ENCODE results near the gene TTLL11.

The TTLL11 gene, protein sequence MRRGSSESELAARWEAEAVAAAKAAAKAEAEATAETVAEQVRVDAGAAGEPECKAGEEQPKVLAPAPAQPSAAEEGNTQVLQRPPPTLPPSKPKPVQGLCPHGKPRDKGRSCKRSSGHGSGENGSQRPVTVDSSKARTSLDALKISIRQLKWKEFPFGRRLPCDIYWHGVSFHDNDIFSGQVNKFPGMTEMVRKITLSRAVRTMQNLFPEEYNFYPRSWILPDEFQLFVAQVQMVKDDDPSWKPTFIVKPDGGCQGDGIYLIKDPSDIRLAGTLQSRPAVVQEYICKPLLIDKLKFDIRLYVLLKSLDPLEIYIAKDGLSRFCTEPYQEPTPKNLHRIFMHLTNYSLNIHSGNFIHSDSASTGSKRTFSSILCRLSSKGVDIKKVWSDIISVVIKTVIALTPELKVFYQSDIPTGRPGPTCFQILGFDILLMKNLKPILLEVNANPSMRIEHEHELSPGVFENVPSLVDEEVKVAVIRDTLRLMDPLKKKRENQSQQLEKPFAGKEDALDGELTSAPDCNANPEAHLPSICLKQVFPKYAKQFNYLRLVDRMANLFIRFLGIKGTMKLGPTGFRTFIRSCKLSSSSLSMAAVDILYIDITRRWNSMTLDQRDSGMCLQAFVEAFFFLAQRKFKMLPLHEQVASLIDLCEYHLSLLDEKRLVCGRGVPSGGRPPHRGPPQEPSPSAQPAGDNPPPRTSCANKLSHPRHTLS

DNA sequence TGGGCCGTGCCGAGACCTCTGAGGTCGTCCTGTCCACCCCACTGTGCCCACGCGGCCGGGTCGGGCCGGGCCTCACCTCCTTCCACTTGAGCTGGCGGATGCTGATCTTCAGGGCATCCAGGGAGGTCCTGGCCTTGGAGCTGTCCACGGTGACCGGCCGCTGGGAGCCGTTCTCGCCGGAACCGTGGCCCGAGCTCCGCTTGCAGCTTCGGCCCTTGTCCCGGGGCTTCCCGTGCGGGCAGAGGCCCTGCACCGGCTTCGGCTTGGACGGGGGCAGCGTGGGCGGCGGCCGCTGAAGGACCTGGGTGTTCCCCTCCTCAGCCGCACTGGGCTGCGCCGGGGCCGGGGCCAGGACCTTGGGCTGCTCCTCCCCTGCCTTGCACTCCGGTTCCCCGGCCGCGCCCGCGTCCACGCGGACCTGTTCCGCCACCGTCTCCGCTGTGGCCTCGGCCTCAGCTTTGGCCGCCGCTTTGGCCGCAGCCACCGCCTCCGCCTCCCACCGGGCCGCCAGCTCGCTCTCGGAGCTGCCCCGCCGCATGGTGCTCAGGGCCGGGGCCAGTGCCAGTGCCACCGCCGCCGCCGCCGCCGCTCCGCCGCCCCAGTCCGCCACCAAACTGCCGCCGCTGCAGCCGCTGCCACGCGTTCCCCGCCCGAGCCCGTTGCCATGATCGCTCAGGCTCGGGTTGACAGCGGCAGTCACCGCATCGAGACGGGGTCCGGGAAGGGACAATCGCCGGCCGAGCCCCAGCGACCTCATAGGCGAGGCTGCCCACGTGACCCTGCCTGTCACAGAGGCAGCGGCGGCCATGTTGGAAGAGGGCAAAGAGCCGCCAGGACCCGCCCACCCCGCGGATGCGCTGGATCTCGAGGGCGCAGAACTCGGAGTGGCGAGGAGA is at the start of gene TTLL11:
TTLL11 (minus strand) TSS at position 698 of the 896 bp plus-strand sequence; CDS start at position 538, 160 bp downstream.
- peak; percentile 85 to 96 (median 92) for DNase-seq

DNA sequence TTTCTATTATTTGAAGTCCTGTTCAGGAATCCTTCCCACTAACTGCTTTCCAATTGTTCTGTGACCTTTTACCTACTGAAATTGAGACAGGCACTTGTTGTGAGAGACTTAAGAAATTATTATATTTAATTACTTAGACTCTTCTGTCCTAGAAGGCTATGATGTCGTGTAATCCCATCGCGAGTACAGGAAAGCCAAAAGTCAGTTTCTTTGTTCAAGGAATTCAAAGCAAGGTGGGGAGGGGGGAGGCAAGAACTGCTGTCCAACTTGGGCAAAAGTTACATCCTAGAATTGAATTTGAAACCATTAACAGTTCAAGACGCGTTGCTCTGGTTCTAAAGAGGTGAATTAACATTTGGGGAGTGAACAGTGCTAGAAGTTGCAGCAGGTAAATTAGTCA is 48.6 kb upstream of the TTLL11 start:
- DNase-seq, result no peak

DNA sequence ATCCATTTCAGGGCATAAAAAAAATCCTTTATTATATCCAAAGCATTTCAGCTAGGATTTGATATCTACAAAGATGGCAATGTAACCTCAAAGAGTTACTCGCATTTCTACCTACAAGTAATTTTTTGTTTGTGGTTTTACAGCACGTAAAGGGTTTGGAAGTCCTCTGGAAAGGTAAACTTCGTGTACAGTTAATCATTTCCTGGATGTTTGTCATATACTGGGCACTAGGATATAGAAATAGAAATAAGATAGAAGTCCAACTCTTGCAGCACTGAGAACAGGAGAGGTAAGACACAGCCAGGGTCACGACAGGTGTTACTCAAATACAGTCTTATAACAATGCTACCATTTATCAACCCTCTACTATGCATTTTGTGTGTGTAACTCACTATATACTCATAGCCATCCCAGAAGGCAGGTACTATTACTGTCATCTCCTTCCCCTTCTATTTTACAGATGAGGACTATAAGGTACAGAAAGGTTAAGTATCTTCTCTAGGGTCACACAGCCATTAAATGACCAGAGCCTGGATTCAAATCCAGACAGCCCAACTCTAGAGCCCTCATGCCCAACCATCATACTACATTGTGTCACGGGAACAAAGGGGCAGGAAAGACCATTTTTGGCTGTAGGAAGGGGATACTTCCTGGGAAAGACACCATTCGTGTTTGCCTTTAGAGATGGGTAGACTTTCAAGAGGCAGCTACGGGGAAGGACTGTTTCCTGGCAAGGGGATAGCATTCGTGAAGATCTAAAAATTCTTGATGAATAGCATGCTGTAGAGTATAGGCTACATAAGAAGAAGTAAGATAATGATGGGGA is 47.5 kb upstream of the TTLL11 start:
- no peak for DNase-seq

DNA sequence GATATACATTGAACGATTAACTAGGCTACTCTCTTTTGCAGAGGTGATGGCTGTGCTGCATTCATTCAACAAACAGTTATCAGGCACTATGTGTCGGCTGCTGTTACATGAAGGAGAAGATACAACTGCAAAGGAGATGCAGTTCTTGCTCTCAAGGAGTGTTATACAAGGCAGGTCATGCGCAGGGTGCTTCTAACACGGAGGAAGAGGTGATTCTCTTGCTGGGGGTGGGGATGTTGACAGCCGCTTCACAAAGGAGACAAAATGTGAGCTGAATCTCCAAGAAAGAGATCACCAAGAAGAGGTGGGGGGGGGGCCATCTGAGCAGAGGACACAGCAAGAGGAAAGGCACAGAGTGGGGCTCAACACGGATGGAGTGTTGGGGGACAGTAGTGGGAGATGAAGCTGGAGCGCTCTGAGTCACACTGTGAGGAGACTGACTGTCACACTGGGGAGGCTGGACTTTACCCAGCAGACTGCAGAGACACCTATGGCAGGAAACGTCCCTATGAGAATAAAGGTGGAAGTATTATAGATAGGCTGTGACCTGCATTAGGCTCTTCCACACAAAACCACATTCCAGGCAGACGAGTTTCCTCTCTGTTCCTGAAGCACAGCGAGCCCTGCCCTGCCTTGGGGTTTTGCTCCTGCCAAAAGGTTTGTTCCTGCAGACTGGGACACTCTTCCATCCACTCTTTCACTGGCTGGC is 45.6 kb upstream of the TTLL11 start:
- no peak for DNase-seq

DNA sequence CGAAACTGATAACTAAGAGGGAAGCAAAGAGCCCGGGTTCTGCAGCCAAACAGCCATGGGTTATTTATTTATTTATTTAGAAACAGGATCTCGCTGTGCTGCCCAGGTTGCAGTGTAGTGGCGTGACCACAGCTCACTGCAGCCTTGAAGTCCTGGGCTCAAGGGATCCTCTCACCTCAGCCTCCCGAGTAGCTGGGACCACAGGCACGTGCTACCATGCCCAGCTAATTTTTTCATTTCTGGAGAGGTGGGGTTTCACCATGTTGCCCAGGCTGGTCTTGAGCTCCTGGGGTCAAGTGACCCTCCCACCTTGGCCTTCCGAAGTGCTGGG is 42.4 kb upstream of the TTLL11 start:
- DNase-seq, result no peak

DNA sequence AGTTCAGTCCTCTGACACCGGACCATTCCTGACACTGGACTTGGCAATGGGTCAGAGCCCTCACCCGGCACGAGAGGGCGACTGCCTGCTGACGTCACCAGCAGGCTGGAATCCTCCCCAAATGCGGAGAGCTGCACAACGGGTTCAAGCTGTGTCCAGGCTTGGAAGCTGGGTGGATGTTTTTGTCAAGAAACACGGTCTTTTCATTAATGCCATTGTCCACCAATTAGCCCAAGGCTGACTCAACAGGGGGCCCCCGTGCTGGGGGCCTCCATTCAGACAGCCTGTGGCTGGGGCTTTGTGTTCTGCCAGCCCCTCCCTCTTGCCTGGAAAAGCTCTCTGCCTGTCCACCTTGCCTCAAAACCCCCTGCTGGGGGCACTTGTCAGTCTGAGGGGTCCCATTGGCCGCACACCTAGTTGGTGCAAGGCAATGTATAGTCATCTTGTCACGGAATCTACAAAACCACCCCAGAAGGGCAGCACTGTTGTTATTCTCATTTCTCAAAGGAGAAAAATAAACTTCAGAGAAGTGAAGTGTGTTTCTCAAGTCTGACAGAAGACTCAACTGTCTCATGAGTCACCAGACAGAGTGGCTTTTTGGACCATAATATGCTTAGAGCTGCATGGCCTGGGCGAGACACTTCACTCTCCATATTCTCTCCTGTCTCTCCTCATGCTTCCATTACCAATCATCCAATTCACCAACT is 41.9 kb upstream of the TTLL11 start:
- DNase-seq, result no peak

DNA sequence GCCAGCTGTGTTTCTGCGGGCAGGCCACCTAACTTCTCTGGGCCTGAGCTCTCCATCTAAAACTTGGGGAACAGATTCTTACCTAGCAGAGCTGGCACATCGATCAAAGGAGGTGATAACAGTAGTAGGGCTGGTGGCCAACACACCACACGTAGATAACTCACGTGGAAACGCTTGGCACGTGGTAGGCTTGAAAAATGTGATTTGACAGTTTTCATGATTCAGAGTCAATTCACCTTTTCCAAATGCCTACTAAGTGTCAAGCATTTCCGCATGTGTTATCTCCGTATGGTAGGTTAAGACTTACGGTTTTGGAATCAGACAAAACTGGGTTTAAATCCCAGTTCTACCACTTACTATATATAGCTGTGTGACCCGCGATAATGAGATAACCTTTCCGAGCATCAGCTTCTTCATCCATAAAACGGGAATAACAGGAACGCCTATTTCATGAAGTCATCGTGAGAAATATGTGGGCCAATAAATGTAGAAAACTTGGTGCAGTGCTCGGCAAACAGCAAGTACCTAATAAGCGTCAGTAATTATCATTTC is 41.0 kb upstream of the TTLL11 start:
- no peak for DNase-seq

DNA sequence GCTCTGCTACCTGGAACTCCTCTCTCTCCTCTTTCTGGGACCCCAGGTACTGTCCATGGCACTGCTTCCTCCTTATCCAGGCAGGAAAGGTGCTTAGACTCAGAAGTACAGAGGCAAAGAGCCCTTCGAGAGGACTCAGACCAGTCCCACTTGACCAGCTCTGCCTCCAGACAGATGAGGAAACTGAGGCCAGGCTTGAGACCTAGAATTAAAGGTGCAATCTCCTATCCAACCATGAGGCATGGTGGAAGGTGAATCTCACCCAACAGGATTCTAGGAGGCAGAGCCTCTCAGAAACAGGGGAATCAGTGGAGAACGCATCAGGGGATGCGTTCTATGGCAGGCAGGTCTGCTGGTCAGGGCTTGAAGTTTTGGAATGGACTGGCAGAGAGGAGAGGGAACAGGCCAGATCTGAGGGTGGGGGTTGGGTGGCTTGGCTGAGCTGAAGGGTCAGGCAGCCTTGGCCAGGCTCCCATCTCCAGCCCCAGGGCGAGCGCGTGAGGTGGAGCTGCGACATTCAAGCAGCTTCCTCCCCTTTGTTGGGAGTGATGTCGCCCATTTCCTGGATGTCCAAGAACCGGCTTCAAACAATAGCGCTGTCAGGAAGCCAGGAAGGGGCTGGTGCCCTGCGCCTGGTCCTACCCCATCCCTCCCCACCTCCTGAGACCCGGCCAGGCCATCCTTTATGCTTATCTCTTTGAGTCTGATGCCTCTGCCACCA is 40.3 kb upstream of the TTLL11 start:
- DNase-seq, result no peak

DNA sequence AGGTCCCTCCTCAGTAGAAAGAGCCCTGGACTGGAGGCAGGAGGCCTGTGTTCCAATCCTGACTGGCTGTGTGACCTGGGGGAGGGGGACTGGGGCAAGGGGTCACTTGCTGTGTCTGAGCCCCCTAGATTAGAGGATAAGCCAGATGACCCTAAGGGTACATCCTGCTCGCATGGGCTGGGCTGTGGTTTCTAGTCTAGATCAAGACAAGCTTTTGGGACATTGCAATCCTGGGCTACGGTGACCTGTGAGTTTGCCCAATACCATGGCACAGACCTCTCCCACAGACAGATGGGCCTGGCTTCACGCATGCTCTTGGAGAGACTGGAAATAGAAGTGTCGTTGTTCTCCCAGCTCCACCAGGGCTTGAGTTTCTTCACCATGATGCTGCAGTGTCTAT is 39.4 kb upstream of the TTLL11 start:
- no peak for DNase-seq

DNA sequence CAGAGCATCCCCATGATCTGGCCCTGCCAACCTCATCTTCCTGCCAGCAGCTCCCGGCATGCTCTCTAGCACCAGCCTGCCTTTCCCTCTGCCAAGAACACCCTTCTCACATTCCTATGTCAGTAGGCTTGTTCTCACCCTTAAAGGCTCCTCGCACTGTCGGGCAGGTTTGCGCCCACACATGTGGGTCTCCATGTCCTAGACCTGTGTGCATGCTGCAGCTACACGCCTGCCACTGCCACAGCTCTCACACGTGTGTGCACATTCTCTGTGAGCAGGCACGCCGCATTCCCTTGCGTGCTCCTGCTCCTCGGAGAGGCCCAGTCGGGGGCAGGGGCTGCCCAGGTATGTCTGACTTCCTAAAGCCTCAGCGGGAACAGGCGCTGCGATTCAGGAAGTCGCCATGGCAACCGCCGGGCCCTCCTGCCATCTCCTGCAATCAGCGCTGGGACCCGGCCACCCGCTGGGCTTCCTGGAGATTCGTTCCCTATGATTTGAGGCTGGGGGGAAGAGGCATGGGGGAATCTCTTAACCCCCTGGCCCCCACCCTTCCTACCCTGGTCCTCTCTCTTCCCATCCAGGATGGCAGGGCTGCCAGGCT is 38.4 kb upstream of the TTLL11 start:
- no peak for DNase-seq

DNA sequence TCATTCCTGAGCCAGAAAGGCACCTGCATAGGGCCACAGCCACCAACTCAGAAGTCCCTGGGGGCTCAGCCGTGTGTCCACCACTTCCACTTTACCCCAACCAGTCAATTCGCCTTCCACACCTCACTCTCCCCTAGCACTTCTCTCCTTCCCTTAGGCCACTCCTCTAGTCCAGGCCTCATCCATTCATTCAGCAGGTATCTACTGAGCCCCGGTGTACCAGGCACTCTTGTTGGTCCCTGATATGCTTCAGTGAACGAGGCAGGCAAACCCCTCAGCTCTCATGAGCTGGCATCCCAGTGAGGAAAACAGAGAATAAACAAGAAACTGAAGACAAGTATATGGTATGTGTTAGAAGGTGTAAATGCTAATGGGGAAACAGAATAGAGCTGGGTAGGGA is 37.7 kb upstream of the TTLL11 start:
- no peak for DNase-seq

DNA sequence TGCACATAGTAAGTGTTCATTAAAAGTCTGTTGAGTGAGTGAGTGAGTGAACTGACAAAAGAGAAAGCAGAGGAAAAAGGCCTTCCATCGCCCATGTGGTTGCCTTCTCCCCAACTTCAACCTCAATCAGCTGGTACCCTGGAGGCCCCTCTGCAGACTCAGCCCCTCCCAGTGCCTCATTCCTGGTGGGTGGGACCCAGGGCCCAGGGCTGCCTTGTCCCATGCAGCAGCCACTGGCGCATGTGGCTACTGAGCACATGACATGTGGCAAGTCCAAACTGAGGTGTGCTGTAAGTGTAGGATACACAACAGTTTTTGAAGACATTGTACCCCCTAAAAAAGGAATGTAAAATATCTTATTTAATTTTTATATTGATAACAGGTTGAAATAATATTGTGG is 36.9 kb upstream of the TTLL11 start:
- no peak for DNase-seq

DNA sequence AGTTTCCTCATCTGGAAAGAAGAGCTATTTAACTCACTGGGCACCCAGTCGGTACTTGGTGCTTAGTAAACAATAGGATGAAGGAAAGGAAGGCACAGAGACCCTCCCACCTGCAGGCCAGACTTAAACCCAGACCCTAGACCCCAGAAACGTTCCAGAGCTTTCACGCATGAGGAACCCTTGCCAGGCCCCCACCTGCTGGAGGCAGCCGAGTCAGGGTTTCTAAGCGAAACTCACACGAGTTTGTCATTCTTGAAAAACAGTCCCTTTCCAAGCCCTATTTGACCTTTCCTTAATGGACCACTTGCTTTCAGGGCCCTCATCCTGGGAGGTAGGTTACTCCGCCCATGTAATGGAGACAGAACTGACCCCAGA is 35.8 kb upstream of the TTLL11 start:
- DNase-seq, result no peak

DNA sequence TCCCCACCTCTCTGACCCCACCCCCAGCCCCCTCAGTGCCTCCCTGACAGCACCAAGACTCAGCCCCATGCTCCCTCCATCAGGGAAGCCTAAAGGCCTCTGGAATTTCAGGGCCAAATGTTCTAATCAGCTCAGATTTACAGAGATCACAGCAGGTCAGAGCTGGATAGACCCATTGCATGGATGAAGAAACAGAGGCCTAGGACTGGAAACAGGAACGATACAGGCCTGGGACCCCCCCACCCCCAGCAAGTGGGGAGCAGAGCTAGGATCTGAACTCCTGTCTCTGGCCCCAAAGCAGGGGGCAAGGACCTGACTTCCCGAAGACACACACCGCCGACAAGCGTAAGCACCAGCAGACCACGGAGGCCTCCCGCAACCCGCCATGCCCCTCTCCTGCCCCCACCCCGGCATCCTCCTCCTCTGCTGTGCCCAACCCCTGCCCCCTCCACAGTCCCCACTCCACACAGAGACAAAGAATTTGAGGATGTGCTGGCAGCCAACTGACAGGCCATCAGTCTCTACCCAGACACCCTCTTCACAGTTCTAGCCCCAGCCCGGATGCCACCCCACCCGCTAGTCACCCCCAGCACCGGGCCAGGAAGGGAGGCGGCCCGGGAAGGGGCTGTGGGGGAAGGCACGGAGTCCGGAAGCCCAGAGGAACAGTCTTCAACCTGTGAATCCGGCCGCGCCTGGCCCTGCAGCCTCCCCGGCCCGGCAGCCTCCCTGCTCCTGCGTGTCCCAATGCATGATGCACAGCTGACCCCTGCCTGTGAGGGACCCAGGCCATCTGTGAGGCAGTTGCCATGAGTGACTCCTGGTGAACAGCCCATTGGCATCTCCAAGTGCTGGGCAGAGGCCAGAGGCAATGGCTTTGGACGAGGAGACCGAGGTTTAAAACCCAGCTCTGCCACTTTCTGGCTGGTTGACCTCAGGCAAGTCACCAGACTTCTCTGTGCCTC is 35.2 kb upstream of the TTLL11 start:
- peak in 1 of 4 experiments; percentile 14 for DNase-seq

DNA sequence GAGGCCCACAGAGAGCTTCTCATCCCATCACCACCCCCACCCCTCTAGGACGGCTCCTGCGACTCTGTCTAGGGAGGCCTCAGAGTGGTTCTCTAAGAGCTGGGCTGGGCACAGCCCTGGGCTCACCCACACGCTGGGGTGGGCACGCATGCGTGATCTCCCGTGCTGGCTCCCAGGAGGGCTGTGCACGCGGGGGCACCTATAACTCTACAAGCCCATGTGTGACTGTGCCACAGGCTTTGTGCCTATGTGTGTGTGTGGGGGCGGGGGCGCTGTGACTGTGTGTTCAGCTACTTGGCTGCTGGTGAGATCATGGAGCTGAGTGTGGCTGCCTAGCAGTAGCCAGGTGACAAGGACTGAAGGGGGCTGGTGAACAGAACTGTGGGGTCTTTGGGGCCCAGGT is 34.3 kb upstream of the TTLL11 start:
- DNase-seq, result no peak

DNA sequence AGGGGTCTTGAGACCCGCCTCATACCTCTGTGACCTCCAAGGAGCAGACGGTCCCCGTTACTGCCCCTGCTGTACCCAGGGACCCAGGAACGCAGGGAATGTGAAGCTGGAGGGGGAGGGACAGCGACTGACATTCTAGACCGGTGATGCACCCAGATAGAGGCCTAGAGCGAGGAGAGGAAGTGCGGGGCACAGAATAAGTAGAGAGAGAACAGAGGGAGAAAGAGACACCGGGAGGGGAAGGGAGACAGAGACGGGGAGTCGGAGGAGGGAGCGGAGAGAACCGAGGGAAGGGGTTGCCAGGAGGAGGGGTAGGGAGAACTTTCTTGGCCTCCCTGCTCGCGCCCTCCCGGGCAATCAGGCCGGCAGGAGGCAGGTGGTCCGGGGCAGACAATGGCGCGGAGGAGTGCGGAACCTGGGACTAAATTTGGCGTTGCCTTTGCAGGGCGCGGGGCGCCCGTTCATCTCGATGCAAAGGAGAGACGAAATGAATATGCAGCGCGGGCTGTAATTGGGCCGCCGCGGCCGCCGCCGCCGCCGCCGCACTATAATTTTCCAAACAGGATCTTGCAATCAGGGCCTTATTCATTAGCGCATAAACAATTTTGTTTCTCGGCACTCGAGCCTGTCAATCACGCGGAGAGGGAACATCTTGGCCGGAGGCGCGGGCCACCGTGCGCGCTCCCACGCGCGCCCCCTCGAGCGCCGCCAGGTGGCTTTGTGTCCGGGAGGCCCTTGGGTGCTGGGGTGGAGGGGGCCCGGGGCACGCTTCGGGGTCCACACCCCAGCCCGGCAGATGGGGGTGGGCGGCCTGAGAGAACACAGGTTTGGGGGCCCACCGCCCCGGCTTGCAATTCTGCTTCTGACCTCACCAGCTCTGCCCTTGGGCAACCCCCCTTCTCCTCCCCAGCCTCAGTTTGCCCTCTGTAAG is 33.5 kb upstream of the TTLL11 start:
- DNase-seq, result no peak

Measured in activated naive CD4-positive, alpha-beta T cell (primary cell).